Measurements from ENCODE around the gene NME5.
"Not testable (repeated sequence)": the region's sequence is repeated elsewhere in the genome, so short reads cannot be mapped to it uniquely, and the experiment has no call there.

Gene NME5

DNA sequence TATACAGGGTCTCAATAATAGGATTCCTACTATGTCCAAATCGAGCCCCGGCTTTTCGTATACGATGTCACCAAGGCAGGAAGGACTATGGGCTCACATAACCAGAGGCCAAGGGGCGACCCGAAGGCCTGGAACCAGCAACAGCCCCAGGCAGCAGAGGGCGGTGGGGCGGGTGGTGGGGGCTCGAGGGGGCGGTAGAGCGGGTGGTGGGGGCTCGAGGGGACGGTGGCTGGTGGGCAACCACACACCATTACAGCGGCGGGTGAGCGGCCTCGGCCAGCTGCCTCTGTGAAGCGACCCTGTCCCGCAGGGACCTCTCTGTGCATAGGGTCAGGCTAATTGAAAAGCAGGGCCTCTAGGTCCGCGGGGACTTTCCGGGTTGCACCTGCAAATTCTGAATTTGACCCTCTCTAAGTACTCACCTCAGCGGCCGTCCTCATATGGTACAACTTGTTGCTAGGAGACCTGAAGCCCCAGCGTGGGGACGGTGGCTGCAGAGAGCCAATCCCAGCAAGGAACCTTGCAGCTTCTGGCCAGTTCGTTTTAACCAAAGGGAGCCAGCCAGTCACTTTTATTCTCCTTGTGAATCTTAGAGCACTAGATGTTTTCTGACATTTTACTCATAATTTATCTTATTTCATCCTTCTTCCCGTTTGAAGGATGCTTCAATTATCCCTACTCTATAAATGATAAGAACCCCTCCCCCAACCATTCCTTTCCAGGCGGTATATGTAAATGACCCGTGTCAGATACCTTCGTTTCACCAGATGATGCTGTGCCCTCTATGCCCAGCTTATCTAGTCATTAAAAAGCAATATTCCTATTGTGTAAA, at the start of gene NME5:
TSS of gene NME5 (minus strand) at position 480 of the 832 bp plus-strand sequence. CDS start 648 bp downstream, outside the sequence.
- no peak for DNase-seq

GRCh38 chr5:138188626-138189025, 49.4 kb upstream of the NME5 start:
- DNase-seq = no peak

DNA sequence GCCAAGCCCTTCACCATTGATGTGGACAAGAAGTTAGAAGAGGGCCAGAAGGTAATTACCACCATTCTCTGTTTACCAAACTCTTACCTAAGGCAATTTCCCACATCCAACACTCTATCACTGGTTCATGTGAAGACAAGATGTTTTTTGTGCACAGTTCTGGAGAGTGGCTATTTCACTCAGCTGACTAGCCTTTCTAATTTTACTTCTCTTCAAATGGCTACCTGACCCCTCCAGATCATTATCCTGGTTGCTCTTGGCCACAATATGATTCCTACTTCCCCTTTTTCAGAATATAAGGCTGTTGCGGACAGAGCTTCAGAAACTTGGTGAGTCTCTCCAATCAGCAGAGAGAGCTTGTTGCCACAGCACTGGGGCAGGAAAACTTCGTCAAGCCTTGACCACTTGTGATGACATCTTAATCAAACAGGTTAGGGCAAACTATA, 46.8 kb upstream of the NME5 start:
- DNase-seq = peak; percentile 66

- no peak for DNase-seq
Measured at GRCh38 chr5:138182808-138183207, 43.6 kb upstream of the NME5 start.

- DNase-seq = no peak
Measured at GRCh38 chr5:138180841-138181240, 41.6 kb upstream of the NME5 start.

DNA sequence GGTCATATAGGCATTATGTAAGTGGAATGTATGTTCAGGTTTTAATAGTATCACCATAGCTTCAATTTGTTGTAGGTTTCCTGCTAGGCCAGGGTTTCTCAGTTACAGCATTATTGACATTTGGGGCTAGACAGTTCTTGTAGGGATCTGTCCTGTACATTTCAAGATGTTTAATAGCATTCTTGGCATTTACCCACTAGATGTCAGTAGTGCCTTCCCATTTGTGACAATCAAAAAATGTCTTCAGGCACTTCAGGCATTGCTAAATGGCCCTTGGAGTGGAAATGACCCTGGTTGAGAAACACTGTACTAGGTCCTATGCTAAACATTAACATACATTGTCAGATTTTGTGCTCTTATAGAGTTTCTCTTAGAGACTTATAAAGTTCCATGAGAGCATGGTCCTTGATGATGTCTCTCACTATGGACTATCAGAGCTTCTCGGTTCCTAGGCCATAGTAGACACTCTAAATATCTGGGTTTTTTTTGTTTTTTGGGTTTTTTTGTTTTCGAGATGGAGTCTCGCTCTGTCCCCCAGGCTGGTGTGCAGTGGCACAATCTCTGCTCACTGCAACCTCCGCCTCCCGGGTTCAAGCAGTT, 41.1 kb upstream of the NME5 start:
- peak; percentile 56 for DNase-seq

- DNase-seq = no peak
Measured at GRCh38 chr5:138179277-138179857, 40.1 kb upstream of the NME5 start.

- peak; percentile 80 for DNase-seq
Measured at GRCh38 chr5:138178516-138179276, 39.5 kb upstream of the NME5 start, which contains the start of the genes BRD8 and KIF20A. Gene BRD8, minus strand, starts transcription at chr5:138178630. Its CDS starts 16 bp downstream, at chr5:138178614. Gene KIF20A, plus strand, starts transcription at chr5:138179112. Its CDS starts 569 bp downstream, at chr5:138179681.

DNA sequence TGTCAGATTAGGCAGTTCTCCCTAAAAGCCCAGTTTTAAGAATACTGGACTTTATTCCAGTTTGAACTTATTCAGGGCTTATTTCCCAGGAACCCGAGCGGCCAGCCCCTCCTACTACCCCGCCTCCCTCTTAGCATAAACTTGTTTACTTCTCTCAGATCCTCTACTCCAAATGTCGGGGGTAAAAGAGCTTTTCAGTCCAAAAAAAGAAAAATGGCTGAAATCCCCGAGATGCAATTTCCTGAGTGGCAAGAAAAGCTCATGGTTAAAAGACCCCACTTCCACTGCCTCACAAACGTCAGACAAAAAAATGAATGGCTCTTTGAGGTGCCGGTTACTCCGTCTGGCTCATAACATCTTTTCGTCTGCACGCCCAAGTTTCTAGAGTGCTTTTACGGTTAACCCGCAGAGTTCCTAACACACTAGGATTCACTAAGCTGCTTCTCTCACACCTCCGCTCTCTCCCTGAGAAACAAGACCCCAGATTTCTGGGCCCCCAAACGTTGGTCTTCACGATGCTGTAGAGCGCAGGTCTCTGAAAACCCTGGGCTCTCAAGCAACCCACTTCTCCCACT, 38.8 kb upstream of the NME5 start:
- DNase-seq = no peak

GRCh38 chr5:138170299-138170698, 31.1 kb upstream of the NME5 start:
- DNase-seq = no peak

DNA sequence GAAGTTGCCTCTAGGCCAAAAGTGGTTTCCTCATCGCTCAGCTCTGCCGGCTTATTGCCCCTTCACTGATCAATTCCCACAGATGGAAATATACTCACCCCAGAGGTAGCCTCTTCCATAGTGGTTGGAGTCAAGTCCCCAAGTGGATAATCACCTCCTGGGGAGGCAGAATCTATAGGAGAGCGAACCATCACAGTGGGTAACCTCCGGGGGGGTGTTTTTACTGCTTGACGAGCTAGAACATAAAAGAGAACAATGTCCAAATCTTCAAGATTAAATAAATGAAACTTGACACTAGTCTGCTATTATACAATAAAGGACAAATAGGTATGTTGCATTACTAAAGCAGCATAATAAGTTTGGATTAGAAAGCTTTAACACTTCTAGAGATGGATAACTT, 29.9 kb upstream of the NME5 start:
- no peak for DNase-seq

GRCh38 chr5:138163721-138164120, 24.5 kb upstream of the NME5 start:
- DNase-seq = no peak

DNA sequence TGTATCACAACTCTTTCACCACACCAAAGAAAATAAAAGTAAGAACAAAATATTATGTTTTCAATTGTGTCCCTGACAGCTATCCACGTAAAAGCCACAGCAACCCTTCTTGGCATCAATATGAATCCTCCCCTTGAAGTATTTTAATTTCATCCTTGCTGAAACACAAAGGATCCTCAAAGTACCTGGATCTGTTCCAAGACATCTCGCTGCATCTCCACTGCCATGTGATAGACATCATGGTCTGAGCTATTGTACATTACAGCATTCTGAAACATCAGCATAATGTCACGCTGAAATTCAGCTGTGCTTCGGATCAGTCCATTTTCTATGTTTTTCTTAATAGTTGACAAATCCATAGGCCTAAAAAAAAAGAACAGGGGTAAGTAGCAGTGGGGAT, 21.5 kb upstream of the NME5 start:
- DNase-seq = no peak

DNA sequence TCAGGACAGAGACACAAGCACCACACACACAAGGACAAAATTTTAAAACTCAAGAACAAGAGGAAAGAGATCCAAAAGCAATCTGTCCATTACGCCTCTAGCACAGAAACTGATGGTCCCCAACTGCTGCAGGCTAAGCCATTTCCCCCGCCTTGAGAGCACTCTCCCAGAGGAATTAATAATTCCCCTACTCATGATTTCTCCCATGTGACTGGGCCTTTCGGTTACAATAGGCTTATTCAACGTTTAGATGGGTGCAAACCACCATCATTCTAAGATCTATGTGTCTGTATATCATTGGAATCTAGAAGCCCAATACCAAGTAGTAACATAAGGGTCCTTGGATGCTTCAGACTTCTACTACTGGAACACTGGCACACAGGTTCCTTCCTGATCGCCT, 20.4 kb upstream of the NME5 start:
- no peak for DNase-seq

DNA sequence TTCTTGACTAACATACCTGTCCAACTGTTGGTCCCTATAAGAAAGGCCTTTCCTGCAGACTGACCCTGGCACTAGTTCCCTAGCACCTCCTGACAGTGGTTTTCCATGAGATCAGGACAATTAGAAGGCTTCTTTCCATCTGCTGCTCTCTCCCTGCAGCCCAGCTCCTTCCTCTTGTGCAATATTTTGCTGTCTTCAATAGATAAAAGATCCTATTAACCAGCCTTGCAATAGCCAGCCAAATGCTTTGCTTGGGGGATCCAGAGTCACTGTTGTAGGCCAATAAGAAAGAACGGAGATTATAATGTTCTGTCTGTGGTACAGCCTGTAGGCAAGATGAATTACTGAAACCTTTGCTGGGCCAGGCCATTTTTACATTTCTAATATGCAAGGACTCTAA, 18.4 kb upstream of the NME5 start:
- DNase-seq = no peak

DNA sequence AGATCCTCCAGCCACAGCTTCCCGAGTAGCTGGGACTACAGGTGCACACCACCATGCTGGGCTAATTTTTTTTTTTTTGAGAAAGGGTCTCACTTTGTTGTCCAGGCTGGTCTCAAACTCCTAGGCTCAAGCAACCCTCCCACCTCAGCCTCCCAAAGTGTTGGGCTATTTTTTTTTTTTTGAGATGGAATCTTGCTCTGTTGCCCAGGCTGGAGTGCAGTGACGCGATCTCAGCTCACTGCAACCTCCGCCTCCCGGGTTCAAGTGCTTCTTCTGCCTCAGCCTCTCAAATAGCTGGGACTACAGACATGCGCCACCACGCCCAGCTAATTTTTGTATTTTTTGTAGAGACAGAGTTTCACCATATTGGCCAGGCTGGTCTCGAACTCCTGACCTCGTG, 16.7 kb upstream of the NME5 start:
- not testable (repeated sequence) for DNase-seq

DNA sequence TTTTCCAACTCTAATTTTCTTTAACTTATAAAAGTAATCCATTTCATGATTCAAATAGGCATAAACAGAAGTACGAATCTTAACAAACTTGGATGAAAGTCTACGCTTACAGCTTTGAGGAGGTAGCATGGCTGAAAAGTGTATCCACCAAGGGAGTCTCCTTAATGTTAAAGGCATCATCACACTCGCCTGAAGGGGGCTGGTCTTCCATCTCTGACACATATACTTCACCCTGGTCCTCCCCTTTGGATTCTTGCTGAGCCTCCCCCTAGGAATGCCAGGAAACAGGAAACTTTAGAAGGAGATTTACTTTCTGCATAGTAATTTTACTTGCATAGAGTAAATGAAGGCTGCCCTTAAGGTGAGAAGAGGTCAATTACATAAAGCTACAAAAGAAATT, 10.3 kb upstream of the NME5 start:
- DNase-seq = no peak

DNA sequence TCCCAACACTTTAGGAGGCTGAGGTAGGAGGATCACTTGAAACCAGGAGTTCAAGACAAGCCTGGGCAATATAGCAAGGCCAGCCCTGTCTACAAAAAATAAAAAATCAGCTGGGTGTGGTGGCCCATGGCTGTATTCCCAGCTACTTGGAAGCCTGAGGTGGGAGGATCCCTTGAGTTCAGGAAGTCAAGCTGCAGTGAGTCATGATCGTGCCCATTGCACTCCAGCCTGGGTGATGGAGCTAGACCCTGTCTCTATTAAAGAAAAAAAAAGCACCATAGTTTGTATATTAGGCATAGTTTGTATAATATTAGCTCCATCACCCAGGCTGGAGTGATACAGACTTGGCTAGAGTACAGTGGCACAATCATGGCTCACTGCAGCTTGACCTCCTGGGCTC, 9.6 kb upstream of the NME5 start:
- no peak for DNase-seq

DNA sequence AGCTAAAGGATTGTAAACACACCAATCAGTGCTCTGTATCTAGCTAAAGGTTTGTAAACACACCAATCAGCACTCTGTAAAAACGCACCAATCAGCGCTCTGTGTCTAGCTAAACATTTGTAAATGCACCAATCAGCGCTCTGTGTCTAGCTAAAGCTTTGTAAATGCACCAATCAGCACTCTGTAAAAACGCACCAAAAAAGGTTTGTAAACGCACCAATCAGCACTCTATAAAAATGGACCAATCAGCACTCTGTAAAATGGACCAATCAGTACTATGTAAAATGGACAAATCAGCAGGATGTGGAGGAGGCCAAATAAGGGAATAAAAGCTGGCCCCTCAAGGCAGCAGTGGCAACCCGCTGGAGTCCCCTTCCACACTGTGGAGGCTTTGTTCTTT, 4.3 kb upstream of the NME5 start:
- not testable (repeated sequence) for DNase-seq

DNA sequence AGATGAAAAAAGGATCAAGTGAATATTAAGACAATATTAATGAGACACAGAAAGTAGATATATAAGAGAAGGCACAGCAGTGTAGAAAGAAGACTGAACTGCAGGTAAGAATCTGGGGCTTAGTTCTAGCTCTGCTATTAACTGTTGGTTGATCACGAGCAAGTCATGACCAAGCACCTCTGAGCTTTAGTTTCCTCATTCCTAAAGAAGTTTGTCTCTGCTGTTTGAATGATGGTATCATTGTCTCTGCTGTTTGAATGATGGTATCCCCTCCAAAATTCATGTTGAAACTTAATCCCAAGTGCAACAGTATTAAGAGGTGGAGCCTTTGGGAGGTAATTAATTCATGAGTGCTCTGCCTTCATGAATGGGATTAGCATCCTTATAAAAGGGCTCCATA, 2.5 kb upstream of the NME5 start:
- no peak for DNase-seq

DNA sequence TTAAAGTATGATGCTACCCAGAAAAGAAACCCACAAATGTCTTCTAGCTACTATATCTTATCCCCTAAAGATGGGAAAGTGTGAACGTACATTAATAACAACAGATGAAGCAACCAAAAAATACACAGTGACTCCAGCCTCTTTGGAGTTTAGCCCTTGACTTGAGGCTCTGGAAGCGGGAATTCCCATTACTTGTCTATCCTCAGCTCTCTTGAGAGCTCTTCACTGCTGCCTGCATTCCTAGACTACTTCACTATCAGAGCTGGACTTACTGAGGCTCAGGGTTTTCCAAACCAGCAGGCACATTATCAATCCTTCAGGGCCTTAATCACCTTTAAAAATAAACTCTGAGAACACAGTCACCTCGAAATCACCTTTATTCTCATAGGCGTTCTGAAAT, 1.0 kb upstream of the NME5 start:
- no peak for DNase-seq

DNA sequence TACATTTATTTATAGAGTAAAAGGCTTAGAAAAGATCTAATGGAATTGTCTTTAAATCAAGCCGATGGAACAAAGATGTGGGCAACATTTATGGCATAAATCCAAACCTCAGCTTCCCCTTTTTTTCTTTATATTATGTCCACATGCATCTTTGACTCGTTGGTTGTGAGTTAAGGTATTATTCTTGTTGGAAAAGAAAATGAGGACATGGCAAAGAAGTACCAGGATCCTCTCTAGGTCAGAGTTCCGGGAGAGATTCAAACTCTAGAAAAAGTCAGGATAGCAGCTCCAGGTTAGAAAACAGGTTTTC, 508 bp upstream of the NME5 start:
- DNase-seq = peak; percentile 2

GRCh38 chr5:138132543-138132942, 6.7 kb downstream of the NME5 start:
- DNase-seq = no peak
